Measurements from ENCODE around the gene FBXO17.
"Not testable (repeated sequence)": the region's sequence is repeated elsewhere in the genome, so short reads cannot be mapped to it uniquely, and the experiment has no call there.

The FBXO17 gene

GRCh38 chr19:38975214-38975860 lies at the start of gene FBXO17:
Gene FBXO17, minus strand, starts transcription at chr19:38975742. Its CDS starts 25,423 bp downstream, at chr19:38950319.
- DNase-seq: no peak

- no peak for DNase-seq
Observed at GRCh38 chr19:39024875-39025641, 49.5 kb upstream of the FBXO17 start.

DNA sequence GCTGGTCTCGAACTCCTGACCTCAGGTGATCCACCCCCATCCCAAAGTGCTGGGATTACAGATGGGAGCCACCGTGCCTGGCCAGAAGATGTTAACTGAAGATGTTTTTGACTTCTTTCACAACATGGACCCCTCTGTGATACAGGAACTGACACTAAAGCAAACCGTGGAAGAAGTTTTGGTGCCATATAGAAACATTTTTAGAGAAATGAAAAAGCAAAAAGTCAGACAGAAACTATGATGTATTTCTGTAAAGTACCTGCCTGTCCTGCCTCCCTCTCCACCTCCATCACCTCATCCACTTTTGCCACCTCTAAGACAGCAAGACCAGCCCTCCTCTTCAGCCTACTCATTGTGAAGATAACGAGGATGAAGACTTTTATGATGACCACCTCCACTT lies 45.5 kb upstream of the FBXO17 start:
- DNase-seq: no peak

DNA sequence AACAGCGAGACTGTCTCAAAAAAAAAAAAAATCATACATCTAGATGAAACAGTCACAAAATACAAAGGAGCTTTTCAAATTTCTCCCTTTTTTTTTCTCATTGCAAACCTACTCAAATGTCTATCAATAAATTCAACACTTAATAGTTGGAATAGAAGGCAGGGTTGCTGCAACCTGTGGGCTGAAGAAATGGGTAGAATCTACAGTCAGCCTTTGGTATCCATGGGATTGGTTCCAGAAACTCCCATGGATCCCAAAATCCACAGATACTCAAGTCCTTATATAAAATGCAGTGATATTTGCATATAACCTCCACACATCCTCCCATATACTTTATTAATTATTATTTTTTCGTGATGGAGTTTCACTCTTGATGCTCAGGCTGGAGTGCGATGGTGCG lies 42.1 kb upstream of the FBXO17 start:
- no peak for DNase-seq

GRCh38 chr19:39017026-39017425 lies 41.5 kb upstream of the FBXO17 start:
- no peak for DNase-seq

DNA sequence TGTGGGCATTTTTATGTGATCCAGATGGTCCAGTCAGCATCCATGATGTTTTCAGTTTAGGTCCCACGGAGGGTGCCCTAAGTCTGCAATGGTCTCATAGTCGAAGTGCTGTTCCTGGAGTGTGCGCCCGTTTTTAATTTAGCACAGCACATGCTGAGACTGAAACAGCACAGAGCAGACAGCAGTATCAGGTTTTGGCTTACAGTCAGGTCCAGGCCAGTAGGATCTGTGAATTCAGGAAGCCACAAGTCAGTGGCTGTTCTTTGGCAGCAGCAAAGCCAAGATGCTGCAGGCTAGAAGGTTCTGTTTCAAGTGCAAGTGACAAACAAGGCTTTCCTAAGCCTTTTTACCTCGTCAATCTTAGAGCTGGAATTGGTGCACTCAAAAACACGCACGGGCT lies 38.5 kb upstream of the FBXO17 start:
- DNase-seq: no peak

DNA sequence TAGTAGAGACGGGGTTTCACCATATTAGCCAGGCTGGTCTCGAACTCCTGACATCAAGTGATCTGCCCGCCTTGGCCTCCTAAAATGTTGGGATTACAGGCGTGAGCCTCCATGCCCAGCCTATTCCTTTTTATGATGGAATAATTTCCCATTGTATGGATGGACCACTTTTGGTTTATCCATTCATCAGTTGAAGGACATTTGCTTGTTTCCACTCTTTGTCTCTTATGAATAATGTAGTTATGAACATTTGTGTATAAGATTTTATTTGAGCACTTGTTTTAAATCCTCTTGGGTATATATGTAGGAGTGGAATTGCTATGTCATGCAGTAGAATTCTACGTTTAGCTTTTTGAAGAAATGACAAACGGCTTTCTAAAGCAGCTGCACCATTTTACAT lies 33.5 kb upstream of the FBXO17 start:
- DNase-seq: no peak

DNA sequence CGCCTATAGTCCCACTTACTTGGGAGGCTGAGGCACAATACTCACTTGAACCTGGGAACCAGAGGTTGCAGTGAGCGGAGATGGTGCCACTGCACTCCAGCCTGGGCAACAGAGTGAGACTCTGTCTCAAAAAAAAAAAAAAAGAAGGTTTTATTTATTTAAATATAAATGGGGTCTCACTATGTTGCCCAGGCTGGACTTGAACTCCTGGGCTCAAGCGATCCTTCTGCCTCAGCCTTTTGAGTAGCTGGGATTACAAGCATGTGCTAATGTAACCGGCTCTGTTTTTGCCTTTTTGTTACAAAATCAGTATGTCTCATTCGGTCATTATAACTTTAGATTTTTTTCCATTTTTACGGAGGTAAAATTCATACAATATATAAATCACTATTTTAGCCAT lies 32.6 kb upstream of the FBXO17 start:
- no peak for DNase-seq

DNA sequence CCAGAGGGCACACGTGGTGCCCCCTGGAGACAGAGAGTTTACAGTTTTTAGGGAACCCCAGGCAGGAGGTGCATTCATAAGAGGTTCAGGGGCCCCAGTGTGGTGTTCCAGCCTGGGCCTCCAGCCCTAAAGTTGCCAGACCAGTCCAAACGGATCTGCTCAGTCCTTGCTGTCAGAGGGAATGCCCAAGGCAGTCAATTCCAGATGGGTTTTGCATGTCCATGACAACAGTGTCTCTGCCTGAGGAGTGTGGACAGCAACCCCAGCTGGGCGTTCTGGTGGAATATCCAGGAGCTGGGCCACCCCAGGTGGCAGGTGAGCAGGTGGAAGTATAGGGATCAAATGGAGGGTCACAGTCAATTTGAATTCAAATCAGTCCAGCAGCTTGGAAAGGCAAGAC lies 31.6 kb upstream of the FBXO17 start:
- DNase-seq: no peak

DNA sequence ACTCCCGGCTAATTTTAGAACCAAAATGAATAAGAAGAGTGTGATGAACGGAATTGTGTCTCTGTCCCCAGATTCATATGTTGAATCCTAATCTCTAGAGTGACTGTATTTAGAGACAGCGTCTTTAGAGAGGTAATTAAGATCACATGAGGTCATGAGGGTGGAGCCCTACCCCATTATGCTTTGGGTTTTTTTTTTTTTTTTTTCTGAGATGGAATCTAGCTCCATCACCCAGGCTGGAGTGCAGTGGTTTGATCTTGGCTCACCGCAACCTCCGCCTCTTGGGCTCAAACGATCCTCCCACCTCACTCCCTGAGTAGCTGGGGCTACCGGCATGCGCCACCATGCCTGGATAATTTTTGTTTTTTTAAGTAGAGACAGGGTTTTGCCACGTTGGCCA lies 28.9 kb upstream of the FBXO17 start:
- no peak for DNase-seq

DNA sequence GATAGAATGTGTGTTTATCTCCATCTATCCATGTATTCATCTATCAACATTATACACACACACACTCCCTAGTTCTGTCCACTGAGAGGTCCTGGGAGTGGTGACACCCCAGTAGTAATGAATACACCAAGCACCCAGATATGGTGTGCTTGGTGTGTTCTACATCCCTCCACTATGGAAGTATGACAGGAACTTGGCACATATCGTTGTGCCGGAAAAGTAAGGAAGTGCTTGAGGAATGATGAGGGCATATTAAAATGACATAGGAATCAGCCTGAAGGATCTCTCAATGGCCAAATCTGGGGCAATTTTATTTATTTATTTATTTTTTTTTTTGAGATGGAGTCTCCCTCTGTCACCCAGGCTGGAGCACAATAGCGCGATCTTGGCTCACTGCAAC lies 28.3 kb upstream of the FBXO17 start:
- DNase-seq: no peak

- DNase-seq: no peak
Observed at GRCh38 chr19:39003188-39003587, 27.6 kb upstream of the FBXO17 start.

DNA sequence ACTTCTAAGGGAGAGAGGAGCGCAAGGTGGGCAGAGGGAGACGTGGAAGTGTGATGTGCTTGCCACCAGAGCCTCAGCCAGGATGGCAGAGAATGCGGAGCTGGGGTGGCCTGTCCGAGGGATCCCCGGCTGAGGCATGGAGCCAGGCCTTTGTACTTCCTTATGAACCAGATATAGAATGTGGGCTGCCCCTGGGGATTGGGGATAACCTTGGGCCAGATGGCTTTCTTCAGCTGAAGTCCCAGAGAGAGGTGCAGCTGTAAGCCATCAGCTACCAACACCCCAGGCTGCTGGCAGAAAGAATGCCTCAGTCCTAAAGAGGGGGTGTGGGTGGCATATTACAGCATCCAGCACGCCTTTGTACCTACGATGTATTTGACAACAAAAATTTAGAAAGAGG lies 25.5 kb upstream of the FBXO17 start:
- DNase-seq: no peak

GRCh38 chr19:38997576-38997975 lies 22.0 kb upstream of the FBXO17 start:
- DNase-seq: not testable (repeated sequence)

GRCh38 chr19:38993271-38993670 lies 17.7 kb upstream of the FBXO17 start:
- DNase-seq: no peak

GRCh38 chr19:38990949-38991697 lies 15.6 kb upstream of the FBXO17 start:
- DNase-seq: no peak

DNA sequence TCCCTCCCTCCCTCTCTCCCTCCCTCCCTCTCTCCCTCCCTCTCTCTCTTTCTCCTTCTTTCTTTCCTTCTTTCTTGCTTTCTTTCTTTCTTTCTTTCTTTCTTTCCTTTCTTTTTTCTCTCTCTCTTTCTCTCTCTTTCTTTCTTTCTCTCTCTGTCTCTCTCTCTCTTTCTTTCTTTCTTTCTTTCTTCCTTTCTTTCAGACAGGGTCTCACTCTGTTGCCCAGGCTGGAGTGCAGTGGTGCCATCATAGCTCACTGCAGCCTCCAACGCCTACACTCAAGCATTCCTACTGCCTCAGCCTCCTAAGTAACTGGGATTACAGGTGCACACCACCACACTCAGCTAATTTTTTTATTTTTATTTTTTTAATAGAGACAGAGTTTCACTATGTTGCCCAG lies 14.1 kb upstream of the FBXO17 start:
- not testable (repeated sequence) for DNase-seq

GRCh38 chr19:38989066-38989605 lies 13.6 kb upstream of the FBXO17 start:
- DNase-seq: no peak

DNA sequence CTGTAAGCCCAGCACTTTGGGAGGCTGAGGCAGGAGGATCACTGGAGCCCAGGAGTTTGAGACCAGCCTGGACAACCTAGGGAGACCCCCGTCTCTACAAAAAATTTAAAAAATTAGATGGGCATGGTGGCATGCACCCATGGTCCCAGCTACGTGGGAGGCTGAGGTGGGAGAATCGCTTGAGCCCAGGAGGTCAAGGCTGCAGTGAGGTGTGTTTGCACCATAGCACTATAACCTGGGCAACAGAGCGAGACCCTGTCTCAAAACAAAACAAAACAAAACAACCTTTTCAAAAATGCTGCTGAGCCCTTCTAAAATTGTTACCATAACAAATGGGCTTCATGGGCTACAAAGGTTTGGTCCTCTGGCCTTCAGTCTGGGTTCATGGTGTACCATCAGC lies 13.1 kb upstream of the FBXO17 start:
- DNase-seq: not testable (repeated sequence)

DNA sequence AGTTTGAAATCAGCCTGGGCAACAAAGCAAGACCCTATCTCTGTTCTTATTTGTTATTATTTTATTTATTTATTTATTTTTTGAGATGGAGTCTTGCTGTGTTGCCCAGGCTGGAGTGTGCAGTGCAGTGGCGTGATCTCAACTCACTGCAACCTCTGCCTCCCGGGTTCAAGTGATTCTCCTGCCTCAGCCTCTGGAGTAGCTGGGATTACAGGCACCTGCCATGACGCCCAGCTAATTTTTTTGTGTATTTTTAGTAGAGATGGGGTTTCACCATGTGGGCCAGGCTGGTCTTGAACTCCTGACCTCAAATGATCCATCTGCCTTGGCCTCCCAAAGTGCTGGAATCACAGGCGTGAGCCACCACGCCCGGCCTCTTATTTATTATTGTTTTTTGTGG lies 12.2 kb upstream of the FBXO17 start:
- DNase-seq: not testable (repeated sequence)

- DNase-seq: no peak
Observed at GRCh38 chr19:38985262-38985661, 9.7 kb upstream of the FBXO17 start.

- DNase-seq: no peak
Observed at GRCh38 chr19:38980583-38981374, 5.2 kb upstream of the FBXO17 start.

- DNase-seq: no peak
Observed at GRCh38 chr19:38979812-38980211, 4.3 kb upstream of the FBXO17 start.

Measured in NCI-H2029 (cell line).